Stimulated activated CD4-positive, alpha-beta T cell treated with anti-CD3 and anti-CD28 coated beads, Interleukin-4, amount 100 ng/mL, for 1 hour (primary cell): ENCODE results near the gene GPD1L.
"Not testable (repeated sequence)": the region's sequence is repeated elsewhere in the genome, so short reads cannot be mapped to it uniquely, and the experiment has no call there.

Source experiments
- DNase-seq: peaks from one replicate; pipeline ENCODE4 v3.0.0-alpha.2; 2020

The GPD1L gene

GRCh38 chr3:32186097-32186496 is 79.7 kb downstream of the GPD1L start:
- no peak for DNase-seq

GRCh38 chr3:32186876-32187275 is 80.5 kb downstream of the GPD1L start:
- DNase-seq, result no peak

- DNase-seq, result no peak
Measured at GRCh38 chr3:32189693-32190092, 83.3 kb downstream of the GPD1L start.

- not testable (repeated sequence) for DNase-seq
Measured at GRCh38 chr3:32190556-32190955, 84.1 kb downstream of the GPD1L start.

- DNase-seq, result no peak
Measured at GRCh38 chr3:32193101-32193500, 86.7 kb downstream of the GPD1L start.

- no peak for DNase-seq
Measured at GRCh38 chr3:32194653-32195052, 88.2 kb downstream of the GPD1L start.

GRCh38 chr3:32195995-32196540 is 89.6 kb downstream of the GPD1L start:
- DNase-seq, result no peak

- no peak for DNase-seq
Measured at GRCh38 chr3:32197991-32198390, 91.6 kb downstream of the GPD1L start.

GRCh38 chr3:32198714-32199113 is 92.3 kb downstream of the GPD1L start:
- DNase-seq, result no peak

GRCh38 chr3:32200490-32200889 is 94.1 kb downstream of the GPD1L start:
- no peak for DNase-seq

GRCh38 chr3:32200992-32201758 is 94.8 kb downstream of the GPD1L start:
- no peak for DNase-seq

- DNase-seq, result no peak
Measured at GRCh38 chr3:32202496-32202895, 96.1 kb downstream of the GPD1L start.

- no peak for DNase-seq
Measured at GRCh38 chr3:32203854-32204253, 97.4 kb downstream of the GPD1L start.

- DNase-seq, result no peak
Measured at GRCh38 chr3:32208447-32208846, 102.0 kb downstream of the GPD1L start.

- DNase-seq, result no peak
Measured at GRCh38 chr3:32215185-32215584, 108.8 kb downstream of the GPD1L start.

- no peak for DNase-seq
Measured at GRCh38 chr3:32216172-32216783, 109.9 kb downstream of the GPD1L start.

GRCh38 chr3:32217339-32217738 is 110.9 kb downstream of the GPD1L start:
- no peak for DNase-seq
